Measurements from ENCODE around the gene LRRFIP1.
A peak's percentile ranks its signal among the peaks of the same experiment; 100 is the strongest.

Gene LRRFIP1

DNA sequence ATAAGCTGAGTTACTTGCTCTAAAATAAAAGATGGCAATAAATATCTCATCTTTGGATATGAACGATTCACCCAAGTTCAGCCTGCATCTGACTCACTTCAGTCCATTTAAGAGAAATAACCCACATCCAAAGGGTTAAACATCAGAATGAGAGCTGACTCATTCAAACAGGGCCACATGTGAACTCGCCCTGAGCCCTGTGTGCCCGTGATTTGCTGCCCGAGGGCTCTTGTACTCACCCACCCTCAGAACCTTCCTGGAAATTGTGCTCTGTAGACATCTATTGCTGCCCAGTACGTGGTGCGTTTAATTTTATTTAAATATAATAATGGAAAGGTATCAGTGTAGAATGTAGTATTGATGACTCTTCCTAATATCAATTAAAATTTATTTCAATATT is 104.3 kb downstream of the LRRFIP1 start:
- Histone ChIP-seq H2BK12ac (ENCODE audit: low read length) (no peak overlapping the region), H2AK5ac (ENCODE audit: low read depth, low read length) (no peak overlapping the region), H3K79me1 (ENCODE audit: low read depth, low read length) (no peaks in the 10 kb centered on the region), H3K4me1 (ENCODE audit: control insufficient read depth in 2 of 2, insufficient read depth in 1 of 2, low read depth in 1 of 2, low read length in 2 of 2) (peaks cover 15 to 30% of the 10 kb centered on the region in 2 donors), H2AFZ (ENCODE audit: low read length) (no peak overlapping the region), H3K27me3 (ENCODE audit: control insufficient read depth in 3 of 3, insufficient read depth in 3 of 3, low read depth in 1 of 3, low read length in 3 of 3) (no peaks in the 10 kb centered on the region), H4K91ac (ENCODE audit: low read depth, low read length, poor library complexity) (no peak overlapping the region), H3K4me2 (ENCODE audit: insufficient read depth, low read length, poor library complexity, severe bottlenecking) (no peak overlapping the region), H3K4me3 (ENCODE audit: low read length in 2 of 2) (no peak overlapping the region), H2BK15ac (ENCODE audit: low read length) (no peak overlapping the region), H3K36me3 (replicated peaks in 1 of 2; ENCODE audit: control insufficient read depth in 2 of 2, insufficient read depth in 2 of 2, low read length in 2 of 2) (peaks cover 0 to 6% of the 10 kb centered on the region in 2 donors), H3K4ac (ENCODE audit: low read length) (no peak overlapping the region), H4K8ac (ENCODE audit: low read depth, low read length) (no peak overlapping the region), H2BK120ac (ENCODE audit: low read depth, low read length) (no peak overlapping the region), H3K23ac (ENCODE audit: low read depth, low read length, poor library complexity) (no peak overlapping the region), H3K18ac (ENCODE audit: low read length) (no peak overlapping the region), H3K9ac (ENCODE audit: low read depth, low read length, poor library complexity) (no peak overlapping the region), H3K27ac (replicated peaks; ENCODE audit: low read length) (no peak overlapping the region), H2BK5ac (ENCODE audit: low read length) (no peak overlapping the region), H3K14ac (ENCODE audit: low read length) (no peak overlapping the region), H3K9me3 (replicated peaks in 1 of 2; ENCODE audit: control insufficient read depth in 2 of 2, insufficient read depth in 1 of 2, low read depth in 1 of 2, low read length in 2 of 2) (no peaks in the 10 kb centered on the region)
- WGBS, 2 donors (ENCODE audit: extremely low coverage in 2 of 2, insufficient read length in 2 of 2, insufficient replicate concordance in 1 of 2), result no CpG with 5 or more reads among the region's 6 CpGs
- no peak for DNase-seq (ENCODE audit: low spot score)

DNA sequence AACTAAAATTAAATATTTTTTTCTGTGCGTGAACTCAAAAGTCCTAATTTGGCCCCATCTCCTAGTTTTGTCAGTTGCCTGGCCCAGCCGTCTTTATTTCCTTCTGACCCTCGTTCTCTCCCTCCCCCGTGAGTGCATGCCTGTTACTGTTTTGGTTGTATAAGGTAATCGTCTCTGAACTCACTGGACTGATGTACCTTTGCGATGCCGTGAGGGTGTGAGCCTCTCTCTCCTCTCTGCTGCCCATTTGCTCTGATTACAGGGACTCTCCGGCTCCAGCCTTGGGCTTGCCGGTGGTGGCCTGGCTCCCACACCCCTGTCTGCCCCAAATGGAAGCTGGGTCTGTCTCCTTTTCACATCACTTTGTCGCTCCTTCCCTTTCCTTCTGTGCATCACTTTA is 104.7 kb downstream of the LRRFIP1 start:
- no peaks in the 10 kb centered on the region for H3K9me3 ChIP-seq (replicated peaks in 1 of 2; ENCODE audit: control insufficient read depth in 2 of 2, insufficient read depth in 1 of 2, low read depth in 1 of 2, low read length in 2 of 2)
- H2BK15ac ChIP-seq (ENCODE audit: low read length), result no peak overlapping the region
- H3K4me3 ChIP-seq (ENCODE audit: low read length in 2 of 2), result no peak overlapping the region
- no peak overlapping the region for H2BK120ac ChIP-seq (ENCODE audit: low read depth, low read length)
- peaks cover 0 to 8% of the 10 kb centered on the region in 2 donors for H3K36me3 ChIP-seq (replicated peaks in 1 of 2; ENCODE audit: control insufficient read depth in 2 of 2, insufficient read depth in 2 of 2, low read length in 2 of 2)
- no peak overlapping the region for H2BK5ac ChIP-seq (ENCODE audit: low read length)
- no peak overlapping the region for H3K4me2 ChIP-seq (ENCODE audit: insufficient read depth, low read length, poor library complexity, severe bottlenecking)
- WGBS, 2 donors (ENCODE audit: extremely low coverage in 2 of 2, insufficient read length in 2 of 2, insufficient replicate concordance in 1 of 2), result no CpG with 5 or more reads among the region's 10 CpGs
- no peak overlapping the region for H3K14ac ChIP-seq (ENCODE audit: low read length)
- H3K27ac ChIP-seq (replicated peaks; ENCODE audit: low read length), result no peak overlapping the region
- no peak overlapping the region for H3K9ac ChIP-seq (ENCODE audit: low read depth, low read length, poor library complexity)
- H3K79me1 ChIP-seq (ENCODE audit: low read depth, low read length), result no peaks in the 10 kb centered on the region
- peak overlapping the region; percentile 49 for H3K23ac ChIP-seq (ENCODE audit: low read depth, low read length, poor library complexity)
- no peak overlapping the region for H4K8ac ChIP-seq (ENCODE audit: low read depth, low read length)
- no peaks in the 10 kb centered on the region for H3K27me3 ChIP-seq (ENCODE audit: control insufficient read depth in 3 of 3, insufficient read depth in 3 of 3, low read depth in 1 of 3, low read length in 3 of 3)
- H3K18ac ChIP-seq (ENCODE audit: low read length), result peak overlapping the region; percentile 52
- H4K91ac ChIP-seq (ENCODE audit: low read depth, low read length, poor library complexity), result no peak overlapping the region
- no peak overlapping the region for H3K4ac ChIP-seq (ENCODE audit: low read length)
- no peak for DNase-seq (ENCODE audit: low spot score)
- no peak overlapping the region for H2AFZ ChIP-seq (ENCODE audit: low read length)
- peaks cover 15 to 30% of the 10 kb centered on the region in 2 donors for H3K4me1 ChIP-seq (ENCODE audit: control insufficient read depth in 2 of 2, insufficient read depth in 1 of 2, low read depth in 1 of 2, low read length in 2 of 2)
- no peak overlapping the region for H2AK5ac ChIP-seq (ENCODE audit: low read depth, low read length)
- H2BK12ac ChIP-seq (ENCODE audit: low read length), result no peak overlapping the region

- no peak overlapping the region for H2BK5ac ChIP-seq (ENCODE audit: low read length)
- H2AFZ ChIP-seq (ENCODE audit: low read length), result no peak overlapping the region
- no peak overlapping the region for H2AK5ac ChIP-seq (ENCODE audit: low read depth, low read length)
- no peak overlapping the region for H3K9ac ChIP-seq (ENCODE audit: low read depth, low read length, poor library complexity)
- no peak overlapping the region for H3K18ac ChIP-seq (ENCODE audit: low read length)
- no peak overlapping the region for H3K27ac ChIP-seq (replicated peaks; ENCODE audit: low read length)
- H3K4me3 ChIP-seq (ENCODE audit: low read length in 2 of 2), result no peak overlapping the region
- H3K14ac ChIP-seq (ENCODE audit: low read length), result no peak overlapping the region
- no peaks in the 10 kb centered on the region for H3K9me3 ChIP-seq (replicated peaks in 1 of 2; ENCODE audit: control insufficient read depth in 2 of 2, insufficient read depth in 1 of 2, low read depth in 1 of 2, low read length in 2 of 2)
- DNase-seq (ENCODE audit: low spot score), result no peak
- no CpG with 5 or more reads among the region's 13 CpGs for WGBS, 2 donors (ENCODE audit: extremely low coverage in 2 of 2, insufficient read length in 2 of 2, insufficient replicate concordance in 1 of 2)
- H4K91ac ChIP-seq (ENCODE audit: low read depth, low read length, poor library complexity), result no peak overlapping the region
- no peaks in the 10 kb centered on the region for H3K79me1 ChIP-seq (ENCODE audit: low read depth, low read length)
- H4K8ac ChIP-seq (ENCODE audit: low read depth, low read length), result no peak overlapping the region
- peaks cover 15 to 30% of the 10 kb centered on the region in 2 donors for H3K4me1 ChIP-seq (ENCODE audit: control insufficient read depth in 2 of 2, insufficient read depth in 1 of 2, low read depth in 1 of 2, low read length in 2 of 2)
- H3K4ac ChIP-seq (ENCODE audit: low read length), result no peak overlapping the region
- peak overlapping the region; percentile 12 for H3K23ac ChIP-seq (ENCODE audit: low read depth, low read length, poor library complexity)
- peaks cover 0 to 14% of the 10 kb centered on the region in 2 donors for H3K36me3 ChIP-seq (replicated peaks in 1 of 2; ENCODE audit: control insufficient read depth in 2 of 2, insufficient read depth in 2 of 2, low read length in 2 of 2)
- no peak overlapping the region for H2BK15ac ChIP-seq (ENCODE audit: low read length)
- H2BK120ac ChIP-seq (ENCODE audit: low read depth, low read length), result no peak overlapping the region
- H3K27me3 ChIP-seq (ENCODE audit: control insufficient read depth in 3 of 3, insufficient read depth in 3 of 3, low read depth in 1 of 3, low read length in 3 of 3), result no peaks in the 10 kb centered on the region
- H2BK12ac ChIP-seq (ENCODE audit: low read length), result no peak overlapping the region
- no peak overlapping the region for H3K4me2 ChIP-seq (ENCODE audit: insufficient read depth, low read length, poor library complexity, severe bottlenecking)
Observed at GRCh38 chr2:237732790-237733381, 105.5 kb downstream of the LRRFIP1 start.

DNA sequence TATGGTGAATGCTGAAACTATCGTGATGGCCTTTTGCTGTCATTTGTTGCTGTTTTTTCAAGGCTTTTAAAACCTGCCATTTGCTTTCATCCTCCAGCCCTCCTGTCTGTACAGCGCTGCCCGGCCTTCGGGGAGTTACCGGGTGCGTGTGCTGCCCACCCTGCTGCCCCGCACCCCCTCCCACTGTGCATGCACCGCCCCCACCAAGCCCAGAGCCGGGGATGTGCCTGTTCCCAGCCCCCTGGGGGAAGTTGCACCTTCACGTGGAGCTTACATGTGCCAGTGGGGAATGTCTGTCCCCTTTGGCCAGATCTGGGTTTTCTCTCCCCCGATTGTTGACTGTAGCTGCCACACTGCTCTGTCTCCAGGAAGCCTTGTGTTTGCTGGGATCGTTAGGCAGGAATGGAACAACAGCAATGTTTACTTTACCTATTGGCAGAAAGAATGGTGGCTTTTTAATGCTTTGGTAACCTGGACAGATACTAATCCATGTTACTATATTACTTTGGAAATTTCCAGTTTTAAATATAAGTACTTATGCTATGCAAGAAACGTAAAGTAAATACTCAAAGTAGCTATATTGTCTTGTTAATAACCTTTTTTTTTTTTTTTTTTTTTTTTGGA is 106.4 kb downstream of the LRRFIP1 start:
- Histone ChIP-seq H3K79me1 (ENCODE audit: low read depth, low read length) (no peaks in the 10 kb centered on the region), H2BK12ac (ENCODE audit: low read length) (no peak overlapping the region), H3K4ac (ENCODE audit: low read length) (no peak overlapping the region), H3K4me1 (ENCODE audit: control insufficient read depth in 2 of 2, insufficient read depth in 1 of 2, low read depth in 1 of 2, low read length in 2 of 2) (peaks cover 15 to 34% of the 10 kb centered on the region in 2 donors), H2BK120ac (ENCODE audit: low read depth, low read length) (no peak overlapping the region), H2AK5ac (ENCODE audit: low read depth, low read length) (no peak overlapping the region), H3K18ac (ENCODE audit: low read length) (peak overlapping the region; percentile 37), H3K14ac (ENCODE audit: low read length) (no peak overlapping the region), H3K4me3 (ENCODE audit: low read length in 2 of 2) (no peak overlapping the region), H3K27ac (replicated peaks; ENCODE audit: low read length) (no peak overlapping the region), H2BK15ac (ENCODE audit: low read length) (no peak overlapping the region), H2BK5ac (ENCODE audit: low read length) (no peak overlapping the region), H3K27me3 (ENCODE audit: control insufficient read depth in 3 of 3, insufficient read depth in 3 of 3, low read depth in 1 of 3, low read length in 3 of 3) (no peaks in the 10 kb centered on the region), H3K9ac (ENCODE audit: low read depth, low read length, poor library complexity) (no peak overlapping the region), H4K8ac (ENCODE audit: low read depth, low read length) (no peak overlapping the region), H3K9me3 (replicated peaks in 1 of 2; ENCODE audit: control insufficient read depth in 2 of 2, insufficient read depth in 1 of 2, low read depth in 1 of 2, low read length in 2 of 2) (no peaks in the 10 kb centered on the region), H3K4me2 (ENCODE audit: insufficient read depth, low read length, poor library complexity, severe bottlenecking) (no peak overlapping the region), H4K91ac (ENCODE audit: low read depth, low read length, poor library complexity) (no peak overlapping the region), H3K23ac (ENCODE audit: low read depth, low read length, poor library complexity) (peak overlapping the region; percentile 23), H2AFZ (ENCODE audit: low read length) (no peak overlapping the region), H3K36me3 (replicated peaks in 1 of 2; ENCODE audit: control insufficient read depth in 2 of 2, insufficient read depth in 2 of 2, low read length in 2 of 2) (peaks cover 0 to 14% of the 10 kb centered on the region in 2 donors)
- no CpG with 5 or more reads among the region's 13 CpGs for WGBS, 2 donors (ENCODE audit: extremely low coverage in 2 of 2, insufficient read length in 2 of 2, insufficient replicate concordance in 1 of 2)
- DNase-seq (ENCODE audit: low spot score), result no peak
